GM21381 (cell line): ENCODE measurements around the gene TENT4A.

Experiments
- ATAC-seq: cut with Tn5 transposase; IDR thresholded peaks from one replicate; pipeline ENCODE4 v1.9.1; 2021; ENCODE audit warnings: mild to moderate bottlenecking, moderate library complexity; ENCODE audit not compliant: unreplicated experiment

The TENT4A gene

GRCh38 chr5:6749026-6749716 is 35.9 kb downstream of the TENT4A start:
- no peak for ATAC-seq

GRCh38 chr5:6750142-6750840 is 37.1 kb downstream of the TENT4A start:
- ATAC-seq: no peak

DNA sequence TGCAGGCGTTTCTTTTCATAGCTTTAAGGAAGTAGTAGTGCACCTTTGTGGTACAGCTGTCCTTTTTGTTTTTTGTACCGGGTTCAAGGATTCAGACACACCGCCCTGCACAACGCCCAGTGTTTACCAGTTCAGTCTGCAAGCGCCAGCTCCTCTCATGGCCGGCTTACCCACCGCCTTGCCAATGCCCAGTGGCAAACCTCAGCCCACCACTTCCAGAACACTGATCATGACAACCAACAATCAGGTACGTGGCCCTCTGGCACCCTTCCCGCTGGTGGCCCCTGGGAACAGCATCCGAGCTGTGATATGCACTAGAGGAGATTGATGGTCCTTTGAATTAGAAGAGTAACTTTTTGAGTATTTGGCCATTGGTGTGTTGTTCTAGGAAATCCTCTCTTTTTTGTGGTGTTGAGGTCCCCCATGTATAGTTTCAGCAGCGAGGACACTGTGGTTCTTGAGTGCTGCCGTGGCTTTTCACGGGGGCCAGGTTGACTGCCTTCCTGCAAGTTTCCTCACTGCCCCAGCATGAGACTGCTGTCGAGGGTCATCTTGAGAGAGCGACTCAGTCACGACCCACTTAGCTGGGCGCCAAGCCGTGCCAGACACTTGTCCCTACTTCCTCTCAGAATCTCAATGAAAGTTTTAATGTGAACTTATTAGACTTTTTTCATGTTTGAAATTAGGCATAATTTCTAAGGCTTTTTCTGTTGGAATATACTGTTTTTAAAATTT is 37.9 kb downstream of the TENT4A start:
- ATAC-seq: no peak

GRCh38 chr5:6752236-6752635 is 39.0 kb downstream of the TENT4A start:
- no peak for ATAC-seq

DNA sequence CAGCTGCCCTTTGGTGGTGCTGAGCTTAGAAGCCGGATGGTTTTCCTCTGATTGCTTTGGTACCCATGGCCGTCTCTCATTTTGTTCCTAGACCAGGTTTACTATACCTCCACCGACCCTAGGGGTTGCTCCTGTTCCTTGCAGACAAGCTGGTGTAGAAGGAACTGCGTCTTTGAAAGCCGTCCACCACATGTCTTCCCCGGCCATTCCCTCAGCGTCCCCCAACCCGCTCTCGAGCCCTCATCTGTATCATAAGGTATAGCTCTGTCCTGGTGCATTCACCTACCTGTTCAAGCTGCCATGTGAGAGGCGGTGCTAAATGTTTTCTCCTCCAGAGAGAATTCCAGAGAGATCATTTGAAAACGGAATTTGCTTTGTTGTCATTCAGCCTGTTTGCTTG is 39.5 kb downstream of the TENT4A start:
- ATAC-seq: no peak

DNA sequence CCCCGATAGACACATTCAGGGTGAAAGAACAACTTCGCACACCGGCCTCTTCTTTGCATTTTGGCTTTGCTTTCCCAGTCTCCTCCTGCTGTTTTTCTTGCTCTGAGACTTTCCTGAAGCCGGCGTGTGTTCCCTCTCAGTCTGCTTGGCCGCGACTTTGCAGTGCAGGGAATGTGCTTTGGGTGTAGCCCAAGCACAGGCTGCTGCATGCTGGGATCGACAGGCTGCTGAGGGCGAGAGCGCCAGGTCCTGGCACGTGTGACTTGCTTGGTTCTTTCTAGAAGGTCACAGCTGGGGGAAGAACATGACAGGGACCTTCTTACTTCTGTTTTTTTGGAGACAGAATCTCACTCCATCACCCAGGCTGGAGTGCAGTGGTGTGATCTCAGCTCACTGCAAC is 40.6 kb downstream of the TENT4A start:
- no peak for ATAC-seq

GRCh38 chr5:6754766-6755165 is 41.5 kb downstream of the TENT4A start:
- ATAC-seq: no peak

- no peak for ATAC-seq
Measured at GRCh38 chr5:6755519-6755918, 42.3 kb downstream of the TENT4A start.

- ATAC-seq: no peak
Measured at GRCh38 chr5:6755941-6756340, 42.7 kb downstream of the TENT4A start.

DNA sequence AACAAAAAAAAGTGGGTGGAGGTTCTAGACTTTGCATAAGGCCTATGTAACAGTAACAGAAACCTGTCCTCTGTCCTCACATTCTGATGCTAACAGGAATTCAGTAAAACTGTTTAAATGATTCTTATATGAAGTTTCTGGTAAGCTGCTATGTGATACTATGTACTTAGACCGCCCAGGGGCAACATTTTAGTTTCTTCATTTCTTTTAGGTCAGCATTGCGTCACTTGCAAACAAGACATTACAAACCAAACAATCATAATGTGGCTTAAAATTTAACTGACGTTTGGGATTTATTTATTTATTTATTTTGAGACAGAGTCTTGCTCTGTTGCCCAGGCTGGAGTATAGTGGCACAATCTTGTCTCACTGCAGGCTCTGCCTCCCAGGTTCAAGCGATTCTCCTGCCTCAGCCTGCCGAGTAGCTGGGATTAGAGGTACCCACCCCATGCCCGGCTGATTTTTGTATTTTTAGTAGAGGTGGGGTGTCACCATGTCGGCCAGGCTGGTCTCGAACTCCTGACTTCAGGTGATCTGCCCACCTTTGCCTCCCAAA is 44.3 kb downstream of the TENT4A start:
- no peak for ATAC-seq

- no peak for ATAC-seq
Measured at GRCh38 chr5:6758236-6758635, 45.0 kb downstream of the TENT4A start.

- no peak for ATAC-seq
Measured at GRCh38 chr5:6758706-6759105, 45.5 kb downstream of the TENT4A start.

GRCh38 chr5:6759401-6759800 is 46.2 kb downstream of the TENT4A start:
- ATAC-seq: no peak

DNA sequence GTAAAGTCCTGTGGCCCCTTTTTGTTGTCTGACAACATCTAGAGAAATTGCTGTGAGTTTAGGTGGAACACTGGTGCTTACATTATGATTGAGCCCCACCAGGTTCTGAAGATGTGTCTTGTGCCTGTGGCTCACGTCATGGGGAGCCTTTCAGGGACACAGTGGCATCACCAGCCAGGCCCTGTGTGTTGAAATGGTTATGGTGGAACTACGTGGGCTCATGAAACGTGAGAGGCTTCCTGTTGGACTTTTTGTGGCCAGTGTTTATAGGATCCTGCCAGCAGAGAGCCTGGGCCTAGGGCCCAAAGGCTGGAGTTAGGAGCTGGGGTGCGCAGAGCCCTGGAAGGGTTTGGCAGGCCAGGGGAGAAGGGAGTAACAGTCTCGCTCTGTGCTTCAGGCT is 46.8 kb downstream of the TENT4A start:
- no peak for ATAC-seq

DNA sequence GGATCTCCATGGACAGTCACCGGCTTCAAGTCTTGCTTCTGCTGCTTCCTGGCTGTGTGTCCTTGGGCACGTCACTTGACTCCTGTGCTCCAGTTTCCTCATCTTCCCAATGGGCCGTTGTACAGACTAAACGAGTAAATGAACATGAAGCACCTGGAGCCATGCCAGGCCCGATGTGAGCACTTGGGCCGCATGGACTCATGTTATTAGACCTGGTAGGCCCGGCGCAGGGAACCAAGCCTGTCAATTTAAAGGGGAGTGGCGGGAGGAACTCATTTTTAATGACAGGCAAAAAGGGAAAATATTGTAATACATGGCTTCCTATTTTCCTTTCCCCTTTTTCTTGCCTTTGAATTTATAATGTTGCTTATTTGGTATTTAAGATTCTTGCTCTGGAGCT is 47.5 kb downstream of the TENT4A start:
- no peak for ATAC-seq

- no peak for ATAC-seq
Measured at GRCh38 chr5:6761333-6761732, 48.1 kb downstream of the TENT4A start.

DNA sequence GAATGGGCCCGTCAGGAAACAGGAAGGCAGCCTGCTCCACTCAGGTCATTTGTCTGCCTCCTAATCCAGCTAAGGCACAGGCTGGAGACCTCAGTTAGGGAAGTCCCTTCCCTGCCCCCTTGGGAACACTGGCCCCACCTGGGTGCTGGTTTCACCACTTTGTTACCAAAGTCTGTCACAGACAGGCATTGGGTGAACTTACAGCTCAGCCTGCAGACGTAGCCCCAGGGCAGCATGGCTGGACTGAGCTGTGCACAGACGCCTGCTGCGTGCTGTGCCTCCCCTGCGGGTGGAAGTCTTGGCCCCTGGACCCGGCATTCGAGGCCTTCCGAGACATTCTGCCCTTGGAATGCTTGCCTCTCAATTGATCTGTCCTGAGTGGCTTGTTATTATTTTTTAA is 48.9 kb downstream of the TENT4A start:
- no peak for ATAC-seq

DNA sequence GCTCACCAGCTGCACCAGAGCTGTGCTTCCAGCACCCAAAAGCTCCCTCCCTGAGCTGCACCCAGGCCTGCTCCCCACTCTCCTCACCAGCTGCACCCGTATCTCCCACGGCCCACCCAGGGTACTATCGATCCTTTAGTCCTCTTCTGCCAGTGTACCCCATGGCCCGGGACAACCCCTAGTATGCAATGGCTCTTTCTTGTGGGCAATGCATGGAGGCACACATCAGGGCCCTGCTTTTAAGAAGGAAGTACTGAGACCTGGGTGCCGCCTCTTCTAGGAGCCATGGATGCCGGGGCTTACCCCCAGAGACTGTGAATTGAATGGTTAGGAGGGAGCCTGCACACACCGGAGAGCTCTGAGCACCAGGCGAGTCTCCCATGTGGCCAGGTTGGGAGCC is 49.5 kb downstream of the TENT4A start:
- no peak for ATAC-seq

- ATAC-seq: no peak
Measured at GRCh38 chr5:6763191-6763590, 50.0 kb downstream of the TENT4A start.

GRCh38 chr5:6765612-6766525 is 52.6 kb downstream of the TENT4A start:
- ATAC-seq: peak; percentile 70
